HG02852 (cell line): ENCODE data around the gene HLA-DMB.
A peak's percentile ranks its signal among the peaks of the same experiment; 100 is the strongest.

ENCODE experiments used
- ATAC-seq: cut with Tn5 transposase; IDR thresholded peaks from one replicate; pipeline ENCODE4 v1.9.1; 2021; ENCODE audit warnings: mild to moderate bottlenecking, moderate library complexity; ENCODE audit not compliant: unreplicated experiment

The HLA-DMB gene

GRCh38 chr6:32940656-32941213 is at the start of gene HLA-DMB:
Gene HLA-DMB (minus strand): TSS chr6:32941028. CDS start chr6:32940807, 221 bp downstream.
- peak; percentile 54 for ATAC-seq

- ATAC-seq: no peak
These were observed 48.5 kb upstream of the HLA-DMB start for GRCh38 chr6:32989368-32989767.

GRCh38 chr6:32984622-32985389 is 44.0 kb upstream of the HLA-DMB start:
- ATAC-seq: no peak

- no peak for ATAC-seq
These were observed 43.3 kb upstream of the HLA-DMB start for GRCh38 chr6:32983964-32984621.

GRCh38 chr6:32983493-32983848 is 42.6 kb upstream of the HLA-DMB start:
- no peak for ATAC-seq

GRCh38 chr6:32982702-32983492 is 42.1 kb upstream of the HLA-DMB start:
- ATAC-seq: no peak

GRCh38 chr6:32982084-32982701 is 41.4 kb upstream of the HLA-DMB start:
- ATAC-seq: no peak

- ATAC-seq: no peak
These were observed 39.7 kb upstream of the HLA-DMB start for GRCh38 chr6:32980488-32981038.

- ATAC-seq: no peak
These were observed 39.1 kb upstream of the HLA-DMB start for GRCh38 chr6:32979720-32980487.

GRCh38 chr6:32977953-32978324 is 37.1 kb upstream of the HLA-DMB start:
- ATAC-seq: no peak

- no peak for ATAC-seq
These were observed 36.6 kb upstream of the HLA-DMB start for GRCh38 chr6:32977272-32977952.

- ATAC-seq: no peak
These were observed 35.7 kb upstream of the HLA-DMB start for GRCh38 chr6:32976334-32977069.

- ATAC-seq: no peak
These were observed 35.1 kb upstream of the HLA-DMB start for GRCh38 chr6:32975886-32976285.

- no peak for ATAC-seq
These were observed 33.9 kb upstream of the HLA-DMB start for GRCh38 chr6:32974541-32975308.

- no peak for ATAC-seq
These were observed 33.1 kb upstream of the HLA-DMB start for GRCh38 chr6:32974016-32974333.

GRCh38 chr6:32973144-32974015 is 32.6 kb upstream of the HLA-DMB start:
- ATAC-seq: no peak
